Neural progenitor cell (in vitro differentiated cells): ENCODE data around the gene CEP89. TPM values are rescaled to one million over a fixed set of nuclear protein-coding genes. Genes with fewer than 3 reads are reported as not detected.

Source experiments
- DNase-seq: peaks from one replicate; pipeline ENCODE4 v3.0.0-alpha.2; 2016; ENCODE audit warnings: low spot score
- H2AFZ ChIP-seq: fragments of 200-600 bp; sonication (generic); replicated peaks from 2 replicates; pipeline ENCODE4 v1.6.1; 2016; ENCODE audit warnings: antibody characterized with exemption
- H3F3A ChIP-seq: fragments of 200-600 bp; sonication (generic); 2 replicates; pipeline ENCODE4 v1.6.1; 2016; ENCODE audit warnings: antibody characterized with exemption, low read depth
- H3K27ac ChIP-seq: fragments of 200-600 bp; sonication (generic); 2 replicates; pipeline ENCODE4 v1.5.1; 2016; ENCODE audit warnings: mild to moderate bottlenecking
- H3K27me3 ChIP-seq: fragments of 200-600 bp; sonication (generic); 2 replicates; pipeline ENCODE4 v1.6.1; 2016; ENCODE audit warnings: mild to moderate bottlenecking, moderate library complexity
- H3K36me3 ChIP-seq: fragments of 200-600 bp; sonication (generic); 2 replicates; pipeline ENCODE4 v1.5.1; 2016
- H3K4me1 ChIP-seq: fragments of 200-600 bp; sonication (generic); 2 replicates; pipeline ENCODE4 v1.6.1; 2016; ENCODE audit warnings: mixed run types
- H3K4me2 ChIP-seq: fragments of 200-600 bp; sonication (generic); 2 replicates; pipeline ENCODE4 v1.6.1; 2016
- H3K4me3 ChIP-seq: fragments of 200-600 bp; sonication (generic); 2 replicates; pipeline ENCODE4 v1.5.1; 2016
- H3K79me2 ChIP-seq: fragments of 200-600 bp; sonication (generic); 2 replicates; pipeline ENCODE4 v1.6.1; 2016; ENCODE audit warnings: low read depth
- H3K9ac ChIP-seq: fragments of 200-600 bp; sonication (generic); 2 replicates; pipeline ENCODE4 v1.6.1; 2016
- H3K9me3 ChIP-seq: fragments of 200-600 bp; sonication (generic); 2 replicates; pipeline ENCODE4 v1.5.1; 2016; ENCODE audit warnings: low read depth
- H4K20me1 ChIP-seq: fragments of 200-600 bp; sonication (generic); 2 replicates; pipeline ENCODE4 v1.6.1; 2016; ENCODE audit warnings: low read depth
- H3K27ac Mint-ChIP-seq: 3 replicates; pipeline ENCODE4 v1.8.0; 2021; ENCODE audit warnings: mixed read lengths
- H3K27me3 Mint-ChIP-seq: 2 replicates; pipeline ENCODE4 v1.8.0; 2022; ENCODE audit warnings: low read depth, mild to moderate bottlenecking, inconsistent platforms, moderate library complexity, mixed read lengths; ENCODE audit not compliant: insufficient read depth
- H3K36me3 Mint-ChIP-seq: 3 replicates; pipeline ENCODE4 v1.8.0; 2021; ENCODE audit warnings: mixed read lengths
- H3K4me1 Mint-ChIP-seq: 3 replicates; pipeline ENCODE4 v1.8.0; 2021; ENCODE audit warnings: mixed read lengths
- H3K4me3 Mint-ChIP-seq: 3 replicates; pipeline ENCODE4 v1.8.0; 2021; ENCODE audit warnings: mild to moderate bottlenecking, moderate library complexity, mixed read lengths
- H3K9me3 Mint-ChIP-seq: 3 replicates; pipeline ENCODE4 v1.8.0; 2020; ENCODE audit warnings: mixed read lengths
- CTCF ChIP-seq: fragments of 200-600 bp; sonication (generic); IDR thresholded peaks from 2 replicates; pipeline ENCODE4 v1.5.1; 2017; ENCODE audit warnings: antibody characterized with exemption, mild to moderate bottlenecking
- EZH2 ChIP-seq: fragments of 200-600 bp; sonication (generic); IDR thresholded peaks from 2 replicates; pipeline ENCODE4 v1.6.1; 2017; ENCODE audit warnings: antibody characterized with exemption, mild to moderate bottlenecking, moderate library complexity
- EZH2phosphoT487 ChIP-seq: fragments of 200-600 bp; sonication (generic); IDR thresholded peaks from 2 replicates; pipeline ENCODE4 v1.6.1; 2017; ENCODE audit warnings: antibody characterized with exemption
- total RNA-seq: library from RNA; depleted of rRNA; stranded (reverse); fragments of >200 nt; gene quantifications from 2 replicates; pipeline ENCODE4 v1.2.3, GENCODE V29; 2015; ENCODE audit warnings: low replicate concordance

CEP89 gene
- total RNA-seq, 1 donor from 2014 or later, result 26.1 TPM

GRCh38 chr19:32917616-32917996, 54.2 kb downstream of the CEP89 start:
- H3K9ac ChIP-seq, result no peak overlapping the region
- H3K36me3 Mint-ChIP-seq, result peaks cover 5% of the 10 kb centered on the region
- H3K9me3 Mint-ChIP-seq, result no peaks in the 10 kb centered on the region
- no peak overlapping the region for H2AFZ ChIP-seq
- no peak overlapping the region for H3K4me3 ChIP-seq
- H3K4me1 ChIP-seq, result no peaks in the 10 kb centered on the region
- no peaks in the 10 kb centered on the region for H3F3A ChIP-seq
- no peak for DNase-seq
- no peak overlapping the region for H3K4me3 Mint-ChIP-seq
- TF ChIP-seq CTCF, result no peak
- no peak for TF ChIP-seq EZH2
- TF ChIP-seq EZH2phosphoT487, result no peak
- H3K79me2 ChIP-seq, result no peaks in the 10 kb centered on the region
- no peak overlapping the region for H3K4me2 ChIP-seq
- H3K36me3 ChIP-seq, result no peaks in the 10 kb centered on the region
- peaks cover under 1% of the 10 kb centered on the region for H3K27me3 Mint-ChIP-seq
- H3K9me3 ChIP-seq, result no peaks in the 10 kb centered on the region
- H3K27ac ChIP-seq, result no peak overlapping the region
- H3K27me3 ChIP-seq, result no peaks in the 10 kb centered on the region
- H3K27ac Mint-ChIP-seq, result no peak overlapping the region
- no peaks in the 10 kb centered on the region for H4K20me1 ChIP-seq
- no peaks in the 10 kb centered on the region for H3K4me1 Mint-ChIP-seq

- Mint-ChIP-seq H3K36me3 (peaks cover 9% of the 10 kb centered on the region), H3K27ac (no peak overlapping the region), H3K9me3 (no peaks in the 10 kb centered on the region), H3K27me3 (no peaks in the 10 kb centered on the region), H3K4me1 (no peaks in the 10 kb centered on the region), H3K4me3 (no peak overlapping the region)
- no peaks in the 10 kb centered on the region for H3K27me3 ChIP-seq
- H4K20me1 ChIP-seq, result no peaks in the 10 kb centered on the region
- H3K36me3 ChIP-seq, result no peaks in the 10 kb centered on the region
- H3K4me3 ChIP-seq, result no peak overlapping the region
- TF ChIP-seq CTCF (no peak), EZH2phosphoT487 (no peak), EZH2 (no peak)
- H3F3A ChIP-seq, result no peaks in the 10 kb centered on the region
- DNase-seq, result no peak
- no peak overlapping the region for H2AFZ ChIP-seq
- H3K79me2 ChIP-seq, result no peaks in the 10 kb centered on the region
- no peak overlapping the region for H3K4me2 ChIP-seq
- no peaks in the 10 kb centered on the region for H3K4me1 ChIP-seq
- H3K27ac ChIP-seq, result no peak overlapping the region
- no peaks in the 10 kb centered on the region for H3K9me3 ChIP-seq
- no peak overlapping the region for H3K9ac ChIP-seq
Observed at GRCh38 chr19:32916969-32917615, 54.7 kb downstream of the CEP89 start.

GRCh38 chr19:32914879-32915660, 56.7 kb downstream of the CEP89 start:
- H3K27me3 Mint-ChIP-seq, result no peaks in the 10 kb centered on the region
- H3K27ac ChIP-seq, result no peak overlapping the region
- H4K20me1 ChIP-seq, result no peaks in the 10 kb centered on the region
- H3K4me3 Mint-ChIP-seq, result no peak overlapping the region
- H3K4me2 ChIP-seq, result no peak overlapping the region
- H3K9me3 ChIP-seq, result no peaks in the 10 kb centered on the region
- H3K9me3 Mint-ChIP-seq, result no peaks in the 10 kb centered on the region
- TF ChIP-seq EZH2 (no peak), CTCF (no peak)
- H3K4me3 ChIP-seq, result no peak overlapping the region
- H3K4me1 ChIP-seq, result no peaks in the 10 kb centered on the region
- H3K79me2 ChIP-seq, result no peaks in the 10 kb centered on the region
- H3K27ac Mint-ChIP-seq, result no peak overlapping the region
- no peaks in the 10 kb centered on the region for H3K36me3 ChIP-seq
- H2AFZ ChIP-seq, result no peak overlapping the region
- H3K36me3 Mint-ChIP-seq, result peaks cover 17% of the 10 kb centered on the region
- H3K9ac ChIP-seq, result no peak overlapping the region
- H3K4me1 Mint-ChIP-seq, result no peaks in the 10 kb centered on the region
- DNase-seq, result no peak
- H3F3A ChIP-seq, result no peaks in the 10 kb centered on the region
- H3K27me3 ChIP-seq, result no peaks in the 10 kb centered on the region
